Measurements from ENCODE around the gene CNNM4. TPM values are rescaled to one million over a fixed set of nuclear protein-coding genes. Genes with fewer than 3 reads are reported as not detected.
A peak's percentile ranks its signal among the peaks of the same experiment; 100 is the strongest.

The CNNM4 gene
- polyA plus RNA-seq, 1 of the 3 experiments (the other 2 are of a cell fraction): 5.5 TPM

DNA sequence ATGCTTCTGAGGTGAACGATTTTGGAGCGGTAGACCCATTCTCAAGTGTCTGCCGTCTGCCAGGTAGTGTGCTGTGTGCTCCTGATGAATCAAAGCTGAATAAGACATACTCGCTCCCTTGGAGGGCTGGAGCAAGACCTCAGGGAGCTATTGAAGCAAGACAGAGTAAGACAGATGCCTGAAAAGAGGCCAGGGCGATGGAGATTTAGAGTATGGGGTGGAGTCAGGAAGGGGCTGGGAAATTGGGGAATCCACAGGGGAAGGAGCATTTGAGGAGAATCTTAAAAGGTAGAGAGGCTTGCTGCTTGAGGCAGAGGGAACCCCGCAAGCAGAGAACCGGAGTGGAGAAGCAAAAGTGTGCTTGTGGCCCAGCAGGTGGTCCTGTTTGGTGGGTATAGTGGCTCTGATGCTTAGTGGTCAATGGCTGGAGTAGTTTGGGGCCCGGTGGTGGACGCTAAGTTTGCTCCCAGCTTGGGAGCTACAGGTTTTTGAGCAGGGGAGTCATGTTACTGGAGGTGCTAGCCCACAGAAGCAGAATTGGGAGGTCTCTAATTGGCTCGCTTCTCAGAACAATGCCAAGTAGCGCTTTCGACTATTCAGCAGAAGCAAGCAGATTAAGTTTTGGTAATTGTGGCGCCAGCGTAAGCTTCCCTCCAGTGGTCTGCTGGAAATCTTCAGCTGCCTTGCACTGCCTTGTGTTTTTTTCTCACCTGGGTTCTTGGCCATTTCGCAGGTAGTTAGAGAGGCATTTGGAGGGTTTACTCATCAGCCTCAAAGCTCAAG is 2.0 kb downstream of the CNNM4 start:
- Histone ChIP-seq H3K9me2 (no peaks in the 10 kb centered on the region), H3K36me3 (replicated peaks in 1 of 2; ENCODE audit: control insufficient read depth in 1 of 2, insufficient read depth in 2 of 2, low read length in 1 of 2) (no peaks in the 10 kb centered on the region), H3K4me3 (ENCODE audit: low read depth in 2 of 2, low read length in 1 of 2) (peak overlapping the region; percentile 32 to 74), H3K27me3 (ENCODE audit: insufficient read depth) (no peaks in the 10 kb centered on the region), H3K27ac (ENCODE audit: low read depth in 2 of 2, low read length in 1 of 2) (no peak overlapping the region), H2AFZ (ENCODE audit: low read depth) (no peak overlapping the region), H3K9me3 (no peaks in the 10 kb centered on the region), H3K4me1 (ENCODE audit: control insufficient read depth in 1 of 2, insufficient read depth in 2 of 2, low read depth in 1 of 2, low read length in 1 of 2) (peaks cover 16 to 38% of the 10 kb centered on the region in 2 experiments; a peak in 2 of 4 replicates), H3K4me2 (peak overlapping the region; percentile 96), H3F3A (replicated peaks; ENCODE audit: insufficient read depth) (peaks cover 3% of the 10 kb centered on the region), H3K79me2 (ENCODE audit: insufficient read depth) (peaks cover 7% of the 10 kb centered on the region; the same call in 1 of the 2 replicates), H4K20me1 (ENCODE audit: insufficient read depth) (no peaks in the 10 kb centered on the region), H3K9ac (no peak overlapping the region)
- 91% methylated on average over 15 of the region's 15 CpGs for WGBS (ENCODE audit: low lambda C conversion rate)
- no peak for DNase-seq
- TF ChIP-seq CHD2 (IDR thresholded peaks at IDR 0.05; ENCODE audit: low read length, partially characterized antibody): no peak
- TF ChIP-seq RAD21 (IDR thresholded peaks at IDR 0.05; ENCODE audit: low read length): no peak
- no peak for TF ChIP-seq RFX5 (IDR thresholded peaks at IDR 0.05; ENCODE audit: low read length)
- TF ChIP-seq, protein P1, sequence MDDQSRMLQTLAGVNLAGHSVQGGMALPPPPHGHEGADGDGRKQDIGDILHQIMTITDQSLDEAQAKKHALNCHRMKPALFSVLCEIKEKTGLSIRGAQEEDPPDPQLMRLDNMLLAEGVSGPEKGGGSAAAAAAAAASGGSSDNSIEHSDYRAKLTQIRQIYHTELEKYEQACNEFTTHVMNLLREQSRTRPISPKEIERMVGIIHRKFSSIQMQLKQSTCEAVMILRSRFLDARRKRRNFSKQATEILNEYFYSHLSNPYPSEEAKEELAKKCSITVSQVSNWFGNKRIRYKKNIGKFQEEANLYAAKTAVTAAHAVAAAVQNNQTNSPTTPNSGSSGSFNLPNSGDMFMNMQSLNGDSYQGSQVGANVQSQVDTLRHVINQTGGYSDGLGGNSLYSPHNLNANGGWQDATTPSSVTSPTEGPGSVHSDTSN (IDR thresholded peaks at IDR 0.05): no peak
- TF ChIP-seq GATA2 (CRISPR knock-in tag; IDR thresholded peaks at IDR 0.05): no peak
- no peak for TF ChIP-seq TAF1 (IDR thresholded peaks at IDR 0.05; ENCODE audit: borderline replicate concordance, low read depth, low read length)
- POLR2A ChIA-PET: no interaction called here
- CTCF ChIA-PET: interaction anchor here (0.7 to 6.8 kb wide), 24 partner anchors 9 to 484 kb away, joined by 3 to 58 read pairs (median 4); partner anchors contain the start of genes ANKRD39, KANSL3 and LMAN2L

GRCh38 chr2:96763511-96764252 is 3.0 kb downstream of the CNNM4 start:
- peaks cover 7% of the 10 kb centered on the region; the same call in 1 of the 2 replicates for H3K79me2 ChIP-seq (ENCODE audit: insufficient read depth)
- H2AFZ ChIP-seq (ENCODE audit: low read depth): peak overlapping the region; percentile 69
- peaks cover 16 to 38% of the 10 kb centered on the region in 2 experiments; a peak in 2 of 4 replicates for H3K4me1 ChIP-seq (ENCODE audit: control insufficient read depth in 1 of 2, insufficient read depth in 2 of 2, low read depth in 1 of 2, low read length in 1 of 2)
- no peaks in the 10 kb centered on the region for H3K27me3 ChIP-seq (ENCODE audit: insufficient read depth)
- POLR2A ChIA-PET: no interaction called here
- H3K36me3 ChIP-seq (replicated peaks in 1 of 2; ENCODE audit: control insufficient read depth in 1 of 2, insufficient read depth in 2 of 2, low read length in 1 of 2): no peaks in the 10 kb centered on the region
- no peak for TF ChIP-seq YY1 (IDR thresholded peaks at IDR 0.05; ENCODE audit: low read depth)
- peak; percentile 17 for TF ChIP-seq CHD2 (IDR thresholded peaks at IDR 0.05; ENCODE audit: low read length, partially characterized antibody)
- TF ChIP-seq FOSL2 (IDR thresholded peaks at IDR 0.05; ENCODE audit: borderline replicate concordance, low read depth): no peak
- no peak for TF ChIP-seq RCOR1 (IDR thresholded peaks at IDR 0.05; ENCODE audit: low read length)
- peak; percentile 28; the same call in 1 of the 2 replicates for TF ChIP-seq RAD21 (IDR thresholded peaks at IDR 0.05; ENCODE audit: low read length)
- TF ChIP-seq, protein P2, sequence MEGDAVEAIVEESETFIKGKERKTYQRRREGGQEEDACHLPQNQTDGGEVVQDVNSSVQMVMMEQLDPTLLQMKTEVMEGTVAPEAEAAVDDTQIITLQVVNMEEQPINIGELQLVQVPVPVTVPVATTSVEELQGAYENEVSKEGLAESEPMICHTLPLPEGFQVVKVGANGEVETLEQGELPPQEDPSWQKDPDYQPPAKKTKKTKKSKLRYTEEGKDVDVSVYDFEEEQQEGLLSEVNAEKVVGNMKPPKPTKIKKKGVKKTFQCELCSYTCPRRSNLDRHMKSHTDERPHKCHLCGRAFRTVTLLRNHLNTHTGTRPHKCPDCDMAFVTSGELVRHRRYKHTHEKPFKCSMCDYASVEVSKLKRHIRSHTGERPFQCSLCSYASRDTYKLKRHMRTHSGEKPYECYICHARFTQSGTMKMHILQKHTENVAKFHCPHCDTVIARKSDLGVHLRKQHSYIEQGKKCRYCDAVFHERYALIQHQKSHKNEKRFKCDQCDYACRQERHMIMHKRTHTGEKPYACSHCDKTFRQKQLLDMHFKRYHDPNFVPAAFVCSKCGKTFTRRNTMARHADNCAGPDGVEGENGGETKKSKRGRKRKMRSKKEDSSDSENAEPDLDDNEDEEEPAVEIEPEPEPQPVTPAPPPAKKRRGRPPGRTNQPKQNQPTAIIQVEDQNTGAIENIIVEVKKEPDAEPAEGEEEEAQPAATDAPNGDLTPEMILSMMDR (IDR thresholded peaks at IDR 0.05): peak; percentile 57
- TF ChIP-seq NRF1 (IDR thresholded peaks at IDR 0.05; ENCODE audit: low read depth, low read length): no peak
- no peak for TF ChIP-seq NFIC (IDR thresholded peaks at IDR 0.05; ENCODE audit: borderline replicate concordance)
- TF ChIP-seq FOXM1 (IDR thresholded peaks at IDR 0.05; ENCODE audit: low read depth): no peak
- TF ChIP-seq SMC3 (IDR thresholded peaks at IDR 0.05; ENCODE audit: low read depth, low read length): no peak
- TF ChIP-seq, protein P3, sequence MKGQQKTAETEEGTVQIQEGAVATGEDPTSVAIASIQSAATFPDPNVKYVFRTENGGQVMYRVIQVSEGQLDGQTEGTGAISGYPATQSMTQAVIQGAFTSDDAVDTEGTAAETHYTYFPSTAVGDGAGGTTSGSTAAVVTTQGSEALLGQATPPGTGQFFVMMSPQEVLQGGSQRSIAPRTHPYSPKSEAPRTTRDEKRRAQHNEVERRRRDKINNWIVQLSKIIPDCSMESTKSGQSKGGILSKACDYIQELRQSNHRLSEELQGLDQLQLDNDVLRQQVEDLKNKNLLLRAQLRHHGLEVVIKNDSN (IDR thresholded peaks at IDR 0.05; ENCODE audit: borderline replicate concordance, low read depth): no peak
- no peak for TF ChIP-seq MEF2A (IDR thresholded peaks at IDR 0.05; ENCODE audit: borderline replicate concordance, low read depth)
- 0 out of 2 replicates have a peak overlapping the region, but pooled peaks have one; percentile 21 for H3K9ac ChIP-seq
- H3F3A ChIP-seq (replicated peaks; ENCODE audit: insufficient read depth): peaks cover 3% of the 10 kb centered on the region
- peak overlapping the region; percentile 96 for H3K4me2 ChIP-seq
- no peaks in the 10 kb centered on the region for H4K20me1 ChIP-seq (ENCODE audit: insufficient read depth)
- H3K9me3 ChIP-seq: no peaks in the 10 kb centered on the region
- peak; percentile 76 for DNase-seq
- CTCF ChIA-PET: interaction anchor here (0.6 to 6.8 kb wide), 28 partner anchors 10 to 485 kb away, joined by 3 to 58 read pairs (median 3); partner anchors contain the start of genes ANKRD39, KANSL3 and LMAN2L
- no peaks in the 10 kb centered on the region for H3K9me2 ChIP-seq
- 75% methylated on average over 4 of the region's 7 CpGs for WGBS (ENCODE audit: low lambda C conversion rate)
- peak overlapping the region; percentile 32 to 74 for H3K4me3 ChIP-seq (ENCODE audit: low read depth in 2 of 2, low read length in 1 of 2)
- H3K27ac ChIP-seq (ENCODE audit: low read depth in 2 of 2, low read length in 1 of 2): peak overlapping the region in 1 of 2 experiments; percentile 53; a peak in 2 of 4 replicates
